DND-41 (cell line): ENCODE measurements around the gene LIN7B.
A peak's percentile ranks its signal among the peaks of the same experiment; 100 is the strongest.

Source experiments
- EZH2 ChIP-seq: IDR thresholded peaks from 3 replicates; pipeline ENCODE4 v1.6.1; 2012; ENCODE audit warnings: borderline replicate concordance, low read depth, mild to moderate bottlenecking, moderate library complexity, low read length, inconsistent platforms; ENCODE audit not compliant: severe bottlenecking
- TF ChIP-seq, protein P1 (sequence below): IDR thresholded peaks from 2 replicates; pipeline ENCODE4 v1.5.1; 2012; ENCODE audit warnings: borderline replicate concordance, low read length, moderate library complexity, mild to moderate bottlenecking; ENCODE audit not compliant: poor library complexity, severe bottlenecking; ENCODE audit errors: extremely low read depth

DNA sequence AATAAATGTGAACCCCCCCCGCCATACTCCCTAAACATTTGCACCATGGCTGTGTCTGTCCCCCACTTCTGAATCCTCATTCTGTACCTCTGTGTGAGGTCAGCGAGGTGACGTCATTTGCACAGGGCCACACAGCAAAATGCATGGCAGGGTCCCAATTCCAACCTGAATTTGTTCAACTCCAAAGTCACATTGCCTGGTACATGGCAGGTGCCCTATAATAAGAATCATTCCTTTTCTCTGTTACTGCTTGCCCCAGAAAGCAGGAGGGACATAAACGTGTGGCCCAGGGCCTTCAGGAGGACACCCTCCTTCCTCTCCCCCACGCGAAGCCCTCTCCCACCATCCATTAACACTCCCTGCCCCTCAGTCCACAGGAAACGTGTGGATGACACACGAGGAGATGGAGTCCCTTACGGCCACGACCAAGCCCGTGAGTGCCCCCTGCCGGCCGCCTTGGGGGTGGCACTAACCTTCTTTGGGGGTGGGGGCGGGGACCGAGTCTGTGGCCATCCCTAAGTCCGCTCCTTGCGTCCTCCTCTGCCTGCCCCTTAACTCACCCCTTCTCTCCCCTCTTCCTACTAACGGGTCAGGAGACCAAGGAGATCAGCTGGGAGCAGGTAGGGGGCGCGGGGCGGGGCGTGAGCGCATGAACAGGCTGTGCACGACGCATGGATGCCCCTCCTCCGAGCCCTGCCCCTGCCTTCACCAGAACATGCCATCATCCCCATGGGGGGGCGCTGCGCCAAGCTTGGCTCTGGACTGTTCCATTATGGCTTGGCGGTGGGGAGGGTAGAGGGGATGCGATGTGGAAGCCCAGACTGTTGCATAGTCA lies 31.6 kb downstream of the LIN7B start:
- TF ChIP-seq, protein P1, sequence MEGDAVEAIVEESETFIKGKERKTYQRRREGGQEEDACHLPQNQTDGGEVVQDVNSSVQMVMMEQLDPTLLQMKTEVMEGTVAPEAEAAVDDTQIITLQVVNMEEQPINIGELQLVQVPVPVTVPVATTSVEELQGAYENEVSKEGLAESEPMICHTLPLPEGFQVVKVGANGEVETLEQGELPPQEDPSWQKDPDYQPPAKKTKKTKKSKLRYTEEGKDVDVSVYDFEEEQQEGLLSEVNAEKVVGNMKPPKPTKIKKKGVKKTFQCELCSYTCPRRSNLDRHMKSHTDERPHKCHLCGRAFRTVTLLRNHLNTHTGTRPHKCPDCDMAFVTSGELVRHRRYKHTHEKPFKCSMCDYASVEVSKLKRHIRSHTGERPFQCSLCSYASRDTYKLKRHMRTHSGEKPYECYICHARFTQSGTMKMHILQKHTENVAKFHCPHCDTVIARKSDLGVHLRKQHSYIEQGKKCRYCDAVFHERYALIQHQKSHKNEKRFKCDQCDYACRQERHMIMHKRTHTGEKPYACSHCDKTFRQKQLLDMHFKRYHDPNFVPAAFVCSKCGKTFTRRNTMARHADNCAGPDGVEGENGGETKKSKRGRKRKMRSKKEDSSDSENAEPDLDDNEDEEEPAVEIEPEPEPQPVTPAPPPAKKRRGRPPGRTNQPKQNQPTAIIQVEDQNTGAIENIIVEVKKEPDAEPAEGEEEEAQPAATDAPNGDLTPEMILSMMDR, result peak; percentile 87
- no peak for TF ChIP-seq EZH2
